Esophagus squamous epithelium (tissue), 5 donors: ENCODE results near the gene UBE2D2. TPM values are rescaled to one million over a fixed set of nuclear protein-coding genes. Genes with fewer than 3 reads are reported as not detected.
"Not testable (repeated sequence)": the region's sequence is repeated elsewhere in the genome, so short reads cannot be mapped to it uniquely, and the experiment has no call there.

Experiments used
- DNase-seq: peaks from one replicate; lab custom pipeline; 2025; lab: John Stamatoyannopoulos, UW
- H3K27ac ChIP-seq, 4 donors: fragments of 200-600 bp; sonication (generic); one replicate each; pipeline ENCODE4 v1.5.1; 2016 to 2019; ENCODE audit warnings: mild to moderate bottlenecking in 1 of 4
- H3K27me3 ChIP-seq, 4 donors: fragments of 200-600 bp; sonication (generic); 1 replicate in 3 of 4; 2 replicates in 1 of 4; pipeline versions ENCODE4 v1.5.1 to v1.6.0; 2017 to 2021; ENCODE audit warnings: antibody characterized with exemption in 1 of 4
- H3K36me3 ChIP-seq, 3 donors: fragments of 200-600 bp; sonication (generic); one replicate each; pipeline ENCODE4 v1.5.1; 2016 to 2019
- H3K4me1 ChIP-seq, 3 donors: fragments of 200-600 bp; sonication (generic); one replicate each; pipeline ENCODE4 v1.5.1; 2017 to 2019
- H3K4me3 ChIP-seq, 4 donors: fragments of 200-600 bp; sonication (generic); 1 replicate in 3 of 4; 2 replicates in 1 of 4; pipeline ENCODE4 v1.5.1; 2016 to 2019; ENCODE audit warnings: mild to moderate bottlenecking in 2 of 4, moderate library complexity in 1 of 4
- H3K9me3 ChIP-seq, 3 donors: fragments of 200-600 bp; sonication (generic); one replicate each; pipeline ENCODE4 v1.5.1; 2016 to 2019
- POLR2A ChIP-seq, 4 donors: fragments of 450-650 bp; IDR thresholded peaks; one replicate each; pipeline ENCODE4 v1.6.1; 2017; ENCODE audit warnings: antibody characterized with exemption in 4 of 4, mild to moderate bottlenecking in 4 of 4, moderate library complexity in 3 of 4
- WGBS, 2 donors: methylation state at CpG; one replicate each; pipeline ENCODE4 v1.1.5; 2018; 5-methylcytosine and 5-hydroxymethylcytosine counted together
- intact Hi-C: fragments of 100-400 bp; cut with DNase I; formaldehyde crosslinking; loops from one replicate; pipeline ENCODE4 v1.15.0; 2022
- total RNA-seq, 4 donors: library from RNA; depleted of rRNA; stranded (reverse); fragments of >200 nt; gene quantifications; one replicate each; pipeline ENCODE4 v1.1.0, GENCODE V29; 2016
- TF ChIP-seq, protein P1 (sequence below), 6 experiments: fragments of 450-650 bp in 4 of 6; fragments of 200-600 bp in 2 of 6; sonication (generic) in 2 of 6; IDR thresholded peaks; one replicate each; pipeline ENCODE4 v1.5.1; 2016 to 2019; ENCODE audit warnings: antibody characterized with exemption in 6 of 6, mild to moderate bottlenecking in 4 of 6, moderate library complexity in 4 of 6
- donor health status: DM: yes; HTN: yes; CAD: no.

Gene UBE2D2
- total RNA-seq, 4 donors from 2014 or later = 63.7 to 85.4 (median 81.1) TPM

DNA sequence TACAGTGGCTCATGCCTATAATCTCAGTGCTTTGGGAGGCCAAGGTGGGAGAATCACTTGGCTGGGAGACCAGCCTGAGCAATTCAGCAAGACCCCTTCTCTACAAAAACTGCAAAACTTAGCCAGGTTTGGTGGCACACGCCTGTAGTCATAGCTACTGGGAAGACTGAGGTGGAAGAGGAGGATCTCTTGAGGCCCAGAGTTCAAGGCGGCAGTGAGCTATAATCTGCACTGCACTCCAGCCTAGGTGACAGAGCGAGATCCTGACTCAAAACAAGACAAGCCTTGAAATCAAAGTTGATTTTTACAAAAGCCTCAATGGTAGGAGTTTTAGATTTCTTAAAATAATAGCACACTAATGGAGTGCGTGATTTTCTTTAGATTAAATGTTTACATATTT is 14.6 kb downstream of the UBE2D2 start:
- WGBS, 2 donors = 78 to 84% methylated on average over 3 of the region's 4 CpGs
- no peak overlapping the region for H3K27ac ChIP-seq
- TF ChIP-seq, protein P1, sequence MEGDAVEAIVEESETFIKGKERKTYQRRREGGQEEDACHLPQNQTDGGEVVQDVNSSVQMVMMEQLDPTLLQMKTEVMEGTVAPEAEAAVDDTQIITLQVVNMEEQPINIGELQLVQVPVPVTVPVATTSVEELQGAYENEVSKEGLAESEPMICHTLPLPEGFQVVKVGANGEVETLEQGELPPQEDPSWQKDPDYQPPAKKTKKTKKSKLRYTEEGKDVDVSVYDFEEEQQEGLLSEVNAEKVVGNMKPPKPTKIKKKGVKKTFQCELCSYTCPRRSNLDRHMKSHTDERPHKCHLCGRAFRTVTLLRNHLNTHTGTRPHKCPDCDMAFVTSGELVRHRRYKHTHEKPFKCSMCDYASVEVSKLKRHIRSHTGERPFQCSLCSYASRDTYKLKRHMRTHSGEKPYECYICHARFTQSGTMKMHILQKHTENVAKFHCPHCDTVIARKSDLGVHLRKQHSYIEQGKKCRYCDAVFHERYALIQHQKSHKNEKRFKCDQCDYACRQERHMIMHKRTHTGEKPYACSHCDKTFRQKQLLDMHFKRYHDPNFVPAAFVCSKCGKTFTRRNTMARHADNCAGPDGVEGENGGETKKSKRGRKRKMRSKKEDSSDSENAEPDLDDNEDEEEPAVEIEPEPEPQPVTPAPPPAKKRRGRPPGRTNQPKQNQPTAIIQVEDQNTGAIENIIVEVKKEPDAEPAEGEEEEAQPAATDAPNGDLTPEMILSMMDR (IDR thresholded peaks at IDR 0.05) = no peak
- no peak for TF ChIP-seq POLR2A (IDR thresholded peaks at IDR 0.05)
- intact Hi-C loops = no loop called here
- H3K27me3 ChIP-seq = no peaks in the 10 kb centered on the region
- H3K4me1 ChIP-seq = peaks cover 7 to 95% (median 20%) of the 10 kb centered on the region in 3 donors
- no peak overlapping the region for H3K4me3 ChIP-seq
- no peak for DNase-seq
- no peaks in the 10 kb centered on the region for H3K9me3 ChIP-seq
- H3K36me3 ChIP-seq = peaks cover 0 to 21% (median 4%) of the 10 kb centered on the region in 3 donors

DNA sequence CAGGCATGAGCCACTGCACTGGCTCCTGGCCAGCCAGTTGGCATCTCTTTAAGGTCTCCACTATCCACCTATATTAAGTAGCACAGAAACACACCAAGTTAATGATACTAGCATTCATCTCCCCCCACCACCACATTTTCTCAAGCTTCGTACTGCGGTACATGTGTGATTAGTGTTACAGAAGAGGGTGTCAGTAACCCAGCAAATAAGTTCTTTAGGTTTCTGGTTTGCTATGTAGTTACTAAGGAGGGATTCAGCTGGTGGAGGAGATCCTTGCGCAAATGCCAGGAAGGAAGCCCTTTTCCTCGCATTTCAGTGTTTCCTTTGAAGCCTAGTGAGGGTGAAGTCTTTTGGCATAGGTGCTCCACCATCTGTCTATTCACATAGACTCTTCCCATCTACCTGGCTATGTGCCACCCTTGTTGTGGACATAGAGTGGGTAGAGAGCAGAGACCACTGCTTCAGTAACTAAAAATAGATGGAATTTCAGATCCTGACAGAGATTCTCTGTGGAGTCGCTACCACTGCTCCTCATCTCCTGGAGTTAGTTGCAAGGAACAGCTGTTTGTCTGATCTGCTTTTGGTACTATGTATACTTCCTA is 16.7 kb downstream of the UBE2D2 start:
- WGBS, 2 donors = 66 to 74% methylated on average over 5 of the region's 5 CpGs
- peaks cover 7 to 75% (median 11%) of the 10 kb centered on the region in 3 donors for H3K4me1 ChIP-seq
- peaks cover 0 to 13% (median 4%) of the 10 kb centered on the region in 3 donors for H3K36me3 ChIP-seq
- intact Hi-C loops = no loop called here
- no peak overlapping the region for H3K27ac ChIP-seq
- no peak for DNase-seq
- H3K4me3 ChIP-seq = no peak overlapping the region
- TF ChIP-seq POLR2A (IDR thresholded peaks at IDR 0.05) = no peak
- TF ChIP-seq, protein P1 (IDR thresholded peaks at IDR 0.05) = no peak
- no peaks in the 10 kb centered on the region for H3K9me3 ChIP-seq
- H3K27me3 ChIP-seq = no peaks in the 10 kb centered on the region

DNA sequence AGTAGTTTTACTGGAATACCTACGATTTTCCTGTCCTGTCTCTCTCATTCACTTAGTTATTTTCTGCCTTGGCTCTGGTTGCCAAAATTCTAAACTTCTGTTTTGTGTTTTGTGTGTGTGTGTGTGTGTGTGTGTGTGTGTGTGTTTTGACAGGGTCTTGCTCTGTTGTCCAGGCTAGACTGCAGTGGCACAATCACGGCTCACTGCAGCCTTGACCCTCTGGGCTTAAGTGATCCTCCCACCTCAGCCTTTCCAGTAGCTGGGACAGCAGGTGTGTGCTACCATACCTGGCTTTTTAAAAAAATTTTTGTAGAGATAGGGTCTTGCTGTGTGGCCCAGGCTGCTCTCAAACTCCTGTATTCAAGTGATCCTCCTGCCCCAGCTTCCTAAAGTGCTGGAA is 17.2 kb downstream of the UBE2D2 start:
- Histone ChIP-seq H3K27ac (no peak overlapping the region), H3K9me3 (no peaks in the 10 kb centered on the region), H3K4me3 (no peak overlapping the region), H3K36me3 (peaks cover 0 to 7% (median 4%) of the 10 kb centered on the region in 3 donors), H3K4me1 (peaks cover 7 to 70% (median 11%) of the 10 kb centered on the region in 3 donors), H3K27me3 (no peaks in the 10 kb centered on the region)
- intact Hi-C loops = no loop called here
- 38 to 54% methylated on average over 2 of the region's 2 CpGs for WGBS, 2 donors
- no peak for DNase-seq
- TF ChIP-seq, protein P1 (IDR thresholded peaks at IDR 0.05) = no peak

DNA sequence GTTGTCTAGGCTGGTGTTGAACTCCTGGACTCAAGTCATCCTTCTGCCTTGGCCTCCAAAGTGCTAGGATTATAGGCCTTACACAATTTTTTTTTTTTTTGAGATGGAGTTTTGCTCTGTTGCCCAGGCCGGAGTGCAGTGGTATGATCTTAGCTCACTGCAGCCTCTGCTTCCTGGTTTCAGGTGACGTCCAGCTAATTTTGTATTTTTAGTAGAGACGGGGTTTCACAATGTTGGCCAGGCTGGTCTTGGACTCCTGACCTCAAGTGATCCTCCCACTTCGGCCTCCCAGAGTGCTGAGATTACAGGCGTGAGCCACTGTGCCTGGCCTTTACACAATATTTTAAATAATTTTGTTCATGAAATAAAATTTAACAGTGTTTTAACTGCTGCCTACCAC is 21.0 kb downstream of the UBE2D2 start:
- intact Hi-C loops = not testable (repeated sequence)
- 78 to 87% methylated on average over 5 of the region's 5 CpGs for WGBS, 2 donors

DNA sequence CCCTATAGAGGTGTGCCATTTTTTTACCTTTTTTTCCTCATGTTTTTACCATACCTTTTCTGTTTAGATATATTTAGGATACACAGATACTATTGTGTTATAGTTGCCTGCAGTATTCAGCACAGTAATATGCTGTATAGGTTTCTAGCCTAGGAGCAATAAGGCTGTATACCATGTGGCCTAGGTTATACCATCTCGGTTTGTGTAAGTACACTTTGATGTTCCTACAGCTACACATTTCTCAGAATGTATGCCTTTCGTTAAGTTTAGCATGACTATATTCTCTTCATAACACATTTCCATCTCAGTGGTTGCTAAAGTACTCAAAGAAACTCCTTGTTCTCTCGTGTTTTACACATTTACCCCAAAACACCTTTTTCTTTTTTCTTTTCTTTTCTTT is 23.0 kb downstream of the UBE2D2 start:
- Histone ChIP-seq H3K27me3 (no peaks in the 10 kb centered on the region), H3K36me3 (peaks cover 0 to 33% (median 4%) of the 10 kb centered on the region in 3 donors), H3K4me3 (no peak overlapping the region), H3K4me1 (peaks cover 0 to 27% (median 0%) of the 10 kb centered on the region in 3 donors), H3K27ac (no peak overlapping the region), H3K9me3 (no peaks in the 10 kb centered on the region)
- WGBS, 2 donors = 75 to 82% methylated on average over 3 of the region's 3 CpGs
- intact Hi-C loops = no loop called here
- no peak for DNase-seq
- TF ChIP-seq, protein P1 (IDR thresholded peaks at IDR 0.05) = no peak
- TF ChIP-seq POLR2A (IDR thresholded peaks at IDR 0.05) = no peak

More for the DNA sequence above, 21.0 kb downstream of the UBE2D2 start:
- not testable (repeated sequence) for H3K4me3 ChIP-seq, H3K27ac ChIP-seq, DNase-seq, H3K9me3 ChIP-seq, H3K27me3 ChIP-seq
- peaks cover 0 to 39% (median 5%) of the 10 kb centered on the region in 3 donors for H3K4me1 ChIP-seq
- H3K36me3 ChIP-seq = peaks cover 0 to 20% (median 4%) of the 10 kb centered on the region in 3 donors

DNA sequence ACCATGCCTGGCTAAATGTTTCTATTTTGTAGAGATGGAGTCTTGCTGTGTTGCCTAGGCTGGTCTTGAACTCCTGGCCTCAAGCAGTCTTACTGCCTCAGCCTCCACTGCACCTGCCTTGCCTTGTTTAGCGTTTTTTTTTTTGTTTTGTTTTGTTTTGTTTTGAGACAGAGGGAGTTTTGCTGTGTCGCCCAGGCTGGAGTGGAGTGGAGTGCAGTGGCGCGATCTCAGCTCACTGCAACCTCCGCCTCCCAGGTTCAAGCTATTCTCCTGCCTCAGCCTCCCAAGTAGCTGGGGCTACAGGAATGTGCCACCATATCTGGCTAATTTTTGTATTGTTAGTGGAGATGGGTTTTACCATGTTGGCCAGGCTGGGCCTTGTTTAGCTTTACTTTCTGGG is 27.0 kb downstream of the UBE2D2 start:
- Histone ChIP-seq H3K4me1 (peaks cover 0 to 34% (median 0%) of the 10 kb centered on the region in 3 donors), H3K36me3 (peaks cover 0 to 42% (median 0%) of the 10 kb centered on the region in 3 donors)
- H3K9me3 ChIP-seq, H3K27me3 ChIP-seq, intact Hi-C loops, H3K4me3 ChIP-seq, H3K27ac ChIP-seq, DNase-seq: not testable (repeated sequence)
- 85 to 98% methylated on average over 5 of the region's 5 CpGs for WGBS, 2 donors
